ENCODE data around the gene FGF18.
A peak's percentile ranks its signal among the peaks of the same experiment; 100 is the strongest.

GRCh38 chr5:171418316-171418981 is 998 bp upstream of the FGF18 start:
- TF ChIP-seq CTCF (IDR thresholded peaks at IDR 0.05) (peak; percentile 89 to 99 (median 93)), POLR2A (IDR thresholded peaks at IDR 0.05) (no peak)
